Activated T-cell treated with anti-CD3 and anti-CD28 coated beads, Interleukin-2, amount 50 U/mL, for 1 hour (primary cell): ENCODE results near the gene GUCY2D.

Experiments used
- DNase-seq: peaks from one replicate; pipeline ENCODE4 v3.0.0-alpha.2; 2020

Gene GUCY2D

DNA sequence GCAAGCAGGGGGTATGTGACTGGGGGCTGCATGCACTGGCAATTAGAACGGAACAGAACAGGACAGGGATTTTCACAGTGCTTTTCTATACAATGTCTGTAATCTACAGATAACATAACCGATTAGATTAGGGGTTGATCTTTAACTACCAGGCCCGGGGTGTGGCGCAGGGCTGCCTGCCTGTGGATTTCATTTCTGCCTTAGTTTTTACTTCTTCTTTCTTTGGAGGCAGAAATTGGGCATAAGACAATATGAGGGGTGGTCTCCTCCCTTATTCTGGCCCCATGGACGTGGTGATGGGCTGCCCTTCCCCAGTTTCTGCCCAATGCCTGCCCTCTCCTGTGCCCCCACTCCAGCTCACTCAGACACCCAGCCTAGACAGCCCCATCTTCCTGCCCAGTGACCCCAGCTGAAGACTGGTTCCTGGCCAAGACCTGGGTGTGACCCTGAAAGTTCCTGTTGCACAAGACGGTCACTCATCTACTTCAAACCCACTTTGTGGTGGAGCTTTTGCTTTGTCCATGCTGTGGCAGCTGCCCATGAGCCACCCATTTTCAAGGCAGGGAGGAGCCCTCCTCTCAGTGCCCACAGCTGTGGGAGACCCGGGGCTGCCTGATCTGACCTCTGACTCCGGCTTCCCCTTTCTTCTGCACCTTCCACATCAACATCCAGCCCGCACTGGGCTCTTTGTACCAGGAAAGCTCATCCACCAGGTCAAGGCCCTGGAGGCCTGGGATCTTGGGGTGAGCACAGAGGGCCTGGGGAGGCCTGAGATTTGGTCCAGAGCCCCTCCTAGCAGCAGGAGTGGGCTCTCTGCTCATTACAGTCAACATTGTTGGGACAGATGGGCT lies 66.5 kb downstream of the GUCY2D start:
- DNase-seq = no peak

DNA sequence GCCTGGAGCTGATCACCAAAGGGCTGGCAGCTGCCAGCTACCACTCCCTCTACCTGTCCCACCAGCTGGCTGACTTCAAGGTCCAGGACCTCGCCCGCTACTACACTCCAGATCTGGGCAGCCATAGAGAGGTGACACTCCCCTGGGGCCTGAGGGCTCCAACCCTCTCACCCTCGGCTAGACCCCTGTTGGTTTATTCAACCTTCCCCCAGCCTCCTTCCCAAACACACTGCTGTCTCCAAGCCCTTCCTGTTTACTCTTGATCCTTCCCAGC lies 67.1 kb downstream of the GUCY2D start:
- DNase-seq = no peak
